ENCODE measurements around the gene R3HCC1L.

Gene R3HCC1L

DNA sequence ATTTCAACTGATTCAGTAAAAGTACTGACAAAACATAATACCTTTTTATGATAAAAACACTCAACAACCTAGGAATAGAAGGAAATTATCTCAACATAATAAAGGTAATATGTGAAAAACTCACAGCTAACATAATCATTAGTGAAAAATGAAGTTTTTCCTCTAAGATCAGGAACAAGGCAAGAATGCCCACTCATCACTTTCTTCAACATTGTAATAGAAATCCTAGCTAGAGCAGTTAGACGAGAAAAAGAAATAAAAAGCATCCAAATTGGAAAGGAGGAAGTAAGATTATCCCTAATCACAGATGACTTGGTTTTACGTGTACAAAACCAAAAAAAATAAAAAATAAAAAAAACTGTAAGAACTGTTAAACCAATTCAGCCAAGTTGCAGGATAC is 58.6 kb downstream of the R3HCC1L start:
- no peaks in the 10 kb centered on the region for H3K27me3 ChIP-seq (replicated peaks; ENCODE audit: insufficient read depth, low read length)
- H2AFZ ChIP-seq (ENCODE audit: low read length) = no peak overlapping the region
- no peak overlapping the region for H3K27ac ChIP-seq (ENCODE audit: low read length)
- no peak overlapping the region for H3K4me2 ChIP-seq (ENCODE audit: low read depth, low read length)
- no peaks in the 10 kb centered on the region for H3K9me2 ChIP-seq (replicated peaks; ENCODE audit: insufficient read depth, low read length)
- H3K9me3 ChIP-seq (replicated peaks; ENCODE audit: insufficient read depth, low read length) = no peaks in the 10 kb centered on the region
- H3K79me2 ChIP-seq (ENCODE audit: low read length) = peaks cover 10% of the 10 kb centered on the region; the same call in 1 of the 2 replicates
- DNase-seq = no peak
- no peaks in the 10 kb centered on the region for H4K20me1 ChIP-seq (ENCODE audit: insufficient read depth, low read length)
- TF ChIP-seq EZH2 (optimal IDR thresholded peaks at IDR 0.05; ENCODE audit: low read depth, low read length) (no peak), EZH2phosphoT487 (IDR thresholded peaks at IDR 0.05; ENCODE audit: low read length) (no peak)
- TF ChIP-seq, protein P1, sequence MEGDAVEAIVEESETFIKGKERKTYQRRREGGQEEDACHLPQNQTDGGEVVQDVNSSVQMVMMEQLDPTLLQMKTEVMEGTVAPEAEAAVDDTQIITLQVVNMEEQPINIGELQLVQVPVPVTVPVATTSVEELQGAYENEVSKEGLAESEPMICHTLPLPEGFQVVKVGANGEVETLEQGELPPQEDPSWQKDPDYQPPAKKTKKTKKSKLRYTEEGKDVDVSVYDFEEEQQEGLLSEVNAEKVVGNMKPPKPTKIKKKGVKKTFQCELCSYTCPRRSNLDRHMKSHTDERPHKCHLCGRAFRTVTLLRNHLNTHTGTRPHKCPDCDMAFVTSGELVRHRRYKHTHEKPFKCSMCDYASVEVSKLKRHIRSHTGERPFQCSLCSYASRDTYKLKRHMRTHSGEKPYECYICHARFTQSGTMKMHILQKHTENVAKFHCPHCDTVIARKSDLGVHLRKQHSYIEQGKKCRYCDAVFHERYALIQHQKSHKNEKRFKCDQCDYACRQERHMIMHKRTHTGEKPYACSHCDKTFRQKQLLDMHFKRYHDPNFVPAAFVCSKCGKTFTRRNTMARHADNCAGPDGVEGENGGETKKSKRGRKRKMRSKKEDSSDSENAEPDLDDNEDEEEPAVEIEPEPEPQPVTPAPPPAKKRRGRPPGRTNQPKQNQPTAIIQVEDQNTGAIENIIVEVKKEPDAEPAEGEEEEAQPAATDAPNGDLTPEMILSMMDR (IDR thresholded peaks at IDR 0.05; ENCODE audit: low read length) = no peak
- H3K4me3 ChIP-seq (ENCODE audit: low read length) = no peak overlapping the region
- peaks cover 10% of the 10 kb centered on the region for H3K4me1 ChIP-seq (ENCODE audit: low read length)
- H3F3A ChIP-seq (ENCODE audit: insufficient read depth, low read length) = no peaks in the 10 kb centered on the region
- no peak overlapping the region for H3K9ac ChIP-seq (ENCODE audit: low read length)
- no peaks in the 10 kb centered on the region; the same call in 1 of the 2 replicates for H3K36me3 ChIP-seq (replicated peaks; ENCODE audit: insufficient read depth, low read length)

DNA sequence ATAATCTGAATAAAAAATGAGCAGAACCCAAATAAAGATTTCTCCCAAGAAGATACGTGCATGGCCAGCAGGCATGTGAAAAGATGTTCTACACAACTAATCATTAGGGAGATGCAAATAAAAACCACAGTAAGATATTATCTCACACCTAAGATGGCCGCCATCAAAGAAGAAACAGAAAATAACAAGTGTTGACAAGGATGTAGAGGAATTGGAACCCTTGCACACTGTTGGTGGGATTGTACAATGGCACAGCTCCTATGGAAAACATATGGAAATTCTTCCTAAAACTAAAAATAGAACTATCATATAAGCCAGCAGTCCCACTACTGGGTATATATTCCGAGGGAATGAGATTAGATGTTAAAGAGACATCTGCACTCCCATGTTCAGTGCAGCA is 60.2 kb downstream of the R3HCC1L start:
- no peak overlapping the region for H3K27ac ChIP-seq (ENCODE audit: low read length)
- peaks cover 10% of the 10 kb centered on the region for H3K4me1 ChIP-seq (ENCODE audit: low read length)
- no peaks in the 10 kb centered on the region for H4K20me1 ChIP-seq (ENCODE audit: insufficient read depth, low read length)
- no peak overlapping the region for H3K4me3 ChIP-seq (ENCODE audit: low read length)
- H3F3A ChIP-seq (ENCODE audit: insufficient read depth, low read length) = no peaks in the 10 kb centered on the region
- no peak for DNase-seq
- H3K9me2 ChIP-seq (replicated peaks; ENCODE audit: insufficient read depth, low read length) = no peaks in the 10 kb centered on the region
- H3K4me2 ChIP-seq (ENCODE audit: low read depth, low read length) = no peak overlapping the region
- H3K79me2 ChIP-seq (ENCODE audit: low read length) = peaks cover 8% of the 10 kb centered on the region; the same call in 1 of the 2 replicates
- no peak overlapping the region for H3K9ac ChIP-seq (ENCODE audit: low read length)
- no peaks in the 10 kb centered on the region for H3K9me3 ChIP-seq (replicated peaks; ENCODE audit: insufficient read depth, low read length)
- H3K36me3 ChIP-seq (replicated peaks; ENCODE audit: insufficient read depth, low read length) = no peaks in the 10 kb centered on the region
- TF ChIP-seq EZH2 (optimal IDR thresholded peaks at IDR 0.05; ENCODE audit: low read depth, low read length) (no peak), EZH2phosphoT487 (IDR thresholded peaks at IDR 0.05; ENCODE audit: low read length) (no peak)
- TF ChIP-seq, protein P1 (IDR thresholded peaks at IDR 0.05; ENCODE audit: low read length) = no peak
- no peak overlapping the region for H2AFZ ChIP-seq (ENCODE audit: low read length)
- no peaks in the 10 kb centered on the region for H3K27me3 ChIP-seq (replicated peaks; ENCODE audit: insufficient read depth, low read length)

DNA sequence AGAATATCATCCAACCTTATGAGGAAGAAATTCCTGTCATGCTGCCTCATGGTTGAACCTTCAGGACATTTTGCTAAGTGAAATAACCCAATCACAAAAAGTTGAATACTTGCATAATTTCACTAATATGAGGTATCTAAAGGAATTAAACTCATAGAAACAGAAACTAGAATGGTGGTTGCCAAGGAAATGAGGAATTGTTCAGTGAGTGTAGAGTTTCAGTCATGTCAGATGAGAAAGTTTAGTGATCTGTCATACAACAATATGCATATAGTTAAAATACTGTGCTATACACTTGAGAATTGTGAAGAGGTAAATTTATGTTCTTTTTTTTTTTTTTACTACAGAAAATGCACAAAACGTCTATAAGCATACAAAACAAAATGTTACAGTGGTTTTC is 60.7 kb downstream of the R3HCC1L start:
- DNase-seq = peak; percentile 19
- Histone ChIP-seq H3K9me3 (replicated peaks; ENCODE audit: insufficient read depth, low read length) (no peaks in the 10 kb centered on the region), H3K36me3 (replicated peaks; ENCODE audit: insufficient read depth, low read length) (no peaks in the 10 kb centered on the region)

More for the DNA sequence above, 60.7 kb downstream of the R3HCC1L start:
- no peaks in the 10 kb centered on the region for H3K9me2 ChIP-seq (replicated peaks; ENCODE audit: insufficient read depth, low read length)
- H3K27ac ChIP-seq (ENCODE audit: low read length) = no peak overlapping the region
- TF ChIP-seq EZH2 (optimal IDR thresholded peaks at IDR 0.05; ENCODE audit: low read depth, low read length) (no peak), EZH2phosphoT487 (IDR thresholded peaks at IDR 0.05; ENCODE audit: low read length) (no peak)
- TF ChIP-seq, protein P1 (IDR thresholded peaks at IDR 0.05; ENCODE audit: low read length) = no peak
- no peak overlapping the region for H3K4me3 ChIP-seq (ENCODE audit: low read length)
- H3F3A ChIP-seq (ENCODE audit: insufficient read depth, low read length) = no peaks in the 10 kb centered on the region
- no peak overlapping the region for H3K4me2 ChIP-seq (ENCODE audit: low read depth, low read length)
- H3K4me1 ChIP-seq (ENCODE audit: low read length) = peaks cover 10% of the 10 kb centered on the region
- H2AFZ ChIP-seq (ENCODE audit: low read length) = no peak overlapping the region
- H3K79me2 ChIP-seq (ENCODE audit: low read length) = peaks cover 8% of the 10 kb centered on the region; the same call in 1 of the 2 replicates
- no peaks in the 10 kb centered on the region for H4K20me1 ChIP-seq (ENCODE audit: insufficient read depth, low read length)
- H3K27me3 ChIP-seq (replicated peaks; ENCODE audit: insufficient read depth, low read length) = no peaks in the 10 kb centered on the region
- no peak overlapping the region for H3K9ac ChIP-seq (ENCODE audit: low read length)
